ENCODE measurements around the gene UBALD2.

DNA sequence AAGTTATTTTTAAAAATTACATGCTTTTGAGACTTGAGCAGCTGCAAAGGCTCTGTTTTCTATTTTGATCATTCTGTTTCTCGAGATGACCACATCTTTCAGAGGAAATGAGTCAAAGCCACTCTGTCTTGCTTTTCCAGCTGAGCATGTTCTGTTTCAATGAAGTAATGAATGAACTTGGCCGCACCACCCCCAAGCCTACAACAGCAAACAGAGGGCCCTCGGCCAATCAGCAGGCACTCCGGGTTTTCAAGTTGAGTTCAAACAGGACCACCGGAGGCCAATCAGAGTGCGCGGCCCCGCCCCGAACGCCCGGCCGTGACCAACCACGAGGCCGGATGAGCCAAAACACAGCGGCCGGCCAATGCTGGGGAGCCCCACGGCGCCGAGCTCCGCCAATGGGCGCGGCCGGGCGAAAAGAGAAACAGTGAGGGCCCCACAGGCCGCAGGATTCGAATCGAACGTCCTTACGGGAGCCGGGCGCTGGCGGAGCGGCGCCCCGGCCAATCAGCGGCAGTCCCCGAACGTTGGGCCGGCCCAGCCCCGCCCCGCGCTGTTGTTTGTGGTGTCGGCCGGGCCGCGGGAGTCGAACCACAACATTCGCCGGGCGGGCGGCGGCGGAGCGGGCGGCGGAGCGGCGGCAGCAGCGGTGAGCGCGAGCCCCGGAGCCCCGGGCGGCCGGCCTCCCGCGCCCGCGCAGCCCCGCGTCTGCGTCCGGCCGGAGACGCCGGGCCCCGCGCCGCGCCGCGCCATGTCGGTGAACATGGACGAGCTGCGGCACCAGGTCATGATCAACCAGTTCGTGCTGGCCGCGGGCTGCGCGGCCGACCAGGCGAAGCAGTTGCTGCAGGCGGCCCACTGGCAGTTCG lies at the start of gene UBALD2:
- TF ChIP-seq RAD21 (IDR thresholded peaks at IDR 0.05; ENCODE audit: low read length): no peak
- TF ChIP-seq POLR2A (IDR thresholded peaks at IDR 0.05; ENCODE audit: low read depth, low read length): peak; percentile 87
- TF ChIP-seq, protein P1, sequence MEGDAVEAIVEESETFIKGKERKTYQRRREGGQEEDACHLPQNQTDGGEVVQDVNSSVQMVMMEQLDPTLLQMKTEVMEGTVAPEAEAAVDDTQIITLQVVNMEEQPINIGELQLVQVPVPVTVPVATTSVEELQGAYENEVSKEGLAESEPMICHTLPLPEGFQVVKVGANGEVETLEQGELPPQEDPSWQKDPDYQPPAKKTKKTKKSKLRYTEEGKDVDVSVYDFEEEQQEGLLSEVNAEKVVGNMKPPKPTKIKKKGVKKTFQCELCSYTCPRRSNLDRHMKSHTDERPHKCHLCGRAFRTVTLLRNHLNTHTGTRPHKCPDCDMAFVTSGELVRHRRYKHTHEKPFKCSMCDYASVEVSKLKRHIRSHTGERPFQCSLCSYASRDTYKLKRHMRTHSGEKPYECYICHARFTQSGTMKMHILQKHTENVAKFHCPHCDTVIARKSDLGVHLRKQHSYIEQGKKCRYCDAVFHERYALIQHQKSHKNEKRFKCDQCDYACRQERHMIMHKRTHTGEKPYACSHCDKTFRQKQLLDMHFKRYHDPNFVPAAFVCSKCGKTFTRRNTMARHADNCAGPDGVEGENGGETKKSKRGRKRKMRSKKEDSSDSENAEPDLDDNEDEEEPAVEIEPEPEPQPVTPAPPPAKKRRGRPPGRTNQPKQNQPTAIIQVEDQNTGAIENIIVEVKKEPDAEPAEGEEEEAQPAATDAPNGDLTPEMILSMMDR (conservative IDR thresholded peaks at IDR 0.05; ENCODE audit: low read depth, low read length): no peak
- TF ChIP-seq, protein P2, sequence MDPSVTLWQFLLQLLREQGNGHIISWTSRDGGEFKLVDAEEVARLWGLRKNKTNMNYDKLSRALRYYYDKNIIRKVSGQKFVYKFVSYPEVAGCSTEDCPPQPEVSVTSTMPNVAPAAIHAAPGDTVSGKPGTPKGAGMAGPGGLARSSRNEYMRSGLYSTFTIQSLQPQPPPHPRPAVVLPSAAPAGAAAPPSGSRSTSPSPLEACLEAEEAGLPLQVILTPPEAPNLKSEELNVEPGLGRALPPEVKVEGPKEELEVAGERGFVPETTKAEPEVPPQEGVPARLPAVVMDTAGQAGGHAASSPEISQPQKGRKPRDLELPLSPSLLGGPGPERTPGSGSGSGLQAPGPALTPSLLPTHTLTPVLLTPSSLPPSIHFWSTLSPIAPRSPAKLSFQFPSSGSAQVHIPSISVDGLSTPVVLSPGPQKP (IDR thresholded peaks at IDR 0.05; ENCODE audit: borderline replicate concordance, low read depth, low read length): no peak
- no peak for TF ChIP-seq NFE2L2 (IDR thresholded peaks at IDR 0.05; ENCODE audit: low read depth, low read length)
- TF ChIP-seq FOS (IDR thresholded peaks at IDR 0.05; ENCODE audit: low read depth, low read length): peak; percentile 83; the same call in 1 of the 2 replicates
- peak; percentile 9; the same call in 1 of the 2 replicates for TF ChIP-seq MAFK (IDR thresholded peaks at IDR 0.05; ENCODE audit: low read depth, low read length)

Measured in IMR-90 (cell line).